Measurements from ENCODE around the gene TDRD12. TPM values are rescaled to one million over a fixed set of nuclear protein-coding genes. Genes with fewer than 3 reads are reported as not detected.

TDRD12 gene
- total RNA-seq, 1 experiment from 2014 or later, result 0.17 TPM

DNA sequence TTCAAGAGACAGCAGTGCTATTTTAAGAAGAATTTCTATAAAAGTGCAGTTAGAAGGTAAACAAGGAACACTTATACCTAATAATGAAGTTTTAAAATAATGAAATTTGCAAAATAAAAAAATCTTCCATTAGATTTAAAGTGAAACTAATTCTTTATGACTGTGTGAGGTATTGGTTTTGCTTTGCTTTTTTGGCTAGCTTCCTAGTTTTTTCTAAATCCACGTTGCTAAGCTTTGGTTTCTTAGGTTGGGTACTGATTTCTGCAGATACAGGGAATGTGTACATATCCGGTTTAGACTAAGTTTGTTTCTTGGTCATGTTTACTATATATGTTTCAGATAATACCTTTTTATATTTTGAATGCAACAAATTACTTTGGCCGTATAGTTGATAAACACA lies 90.2 kb downstream of the TDRD12 start:
- DNase-seq (ENCODE audit: low spot score), result no peak

DNA sequence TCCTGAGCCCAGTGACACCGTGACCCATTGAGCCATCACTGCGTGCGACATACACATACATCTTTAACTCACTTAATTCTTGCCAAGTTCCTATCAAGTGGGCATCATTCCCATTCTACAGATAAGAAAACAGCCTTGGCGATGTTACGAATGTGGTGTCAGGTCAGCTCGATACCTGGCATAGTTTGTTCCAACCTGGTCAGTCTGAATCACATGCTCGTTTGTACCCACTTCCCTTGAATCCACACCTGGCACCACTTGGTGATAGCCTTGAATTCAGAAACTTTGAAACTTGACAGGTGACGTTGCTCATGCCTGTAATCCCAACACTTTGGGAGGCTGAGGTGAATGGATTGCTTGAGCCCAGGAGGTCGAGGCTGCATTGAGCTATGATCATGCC lies 90.9 kb downstream of the TDRD12 start:
- DNase-seq (ENCODE audit: low spot score), result no peak

DNA sequence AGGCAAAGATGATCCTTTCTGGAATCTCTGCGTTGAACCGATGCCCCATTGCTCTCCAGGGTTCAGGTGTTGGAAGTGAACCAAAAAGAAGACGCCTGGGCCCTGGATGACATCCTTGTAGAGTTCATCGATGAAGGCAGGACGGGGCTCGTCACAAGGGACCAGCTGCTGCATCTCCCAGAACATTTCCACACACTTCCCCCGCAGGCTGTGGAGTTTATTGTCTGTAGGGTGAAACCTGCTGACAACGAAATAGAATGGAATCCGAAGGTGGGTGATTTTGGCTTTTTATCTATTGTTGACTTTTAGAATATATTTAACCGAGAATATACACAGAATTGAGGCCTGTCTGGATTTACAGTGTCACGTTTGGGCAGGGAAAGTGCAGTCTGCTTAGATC lies 91.6 kb downstream of the TDRD12 start:
- no peak for DNase-seq (ENCODE audit: low spot score)

DNA sequence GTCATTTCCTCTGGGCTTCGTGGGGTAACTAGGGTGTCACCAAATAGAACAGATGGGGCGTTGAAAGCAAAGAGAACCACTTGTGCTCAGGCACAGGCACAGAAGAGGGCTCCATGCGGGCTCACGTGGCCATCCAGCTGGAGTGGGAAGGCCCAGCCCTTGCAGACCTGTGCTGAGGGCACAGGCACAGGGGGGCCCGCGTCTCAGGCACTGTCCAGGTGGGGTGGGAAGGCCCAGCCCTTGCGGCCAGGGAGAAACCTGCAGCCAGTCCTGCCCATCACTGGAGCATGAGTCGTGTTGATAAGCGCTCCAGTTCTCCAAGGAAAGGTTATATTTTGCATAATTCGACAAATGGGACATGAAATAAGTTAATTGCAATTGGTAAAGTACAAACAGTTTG lies 92.5 kb downstream of the TDRD12 start:
- no peak for DNase-seq (ENCODE audit: low spot score)

DNA sequence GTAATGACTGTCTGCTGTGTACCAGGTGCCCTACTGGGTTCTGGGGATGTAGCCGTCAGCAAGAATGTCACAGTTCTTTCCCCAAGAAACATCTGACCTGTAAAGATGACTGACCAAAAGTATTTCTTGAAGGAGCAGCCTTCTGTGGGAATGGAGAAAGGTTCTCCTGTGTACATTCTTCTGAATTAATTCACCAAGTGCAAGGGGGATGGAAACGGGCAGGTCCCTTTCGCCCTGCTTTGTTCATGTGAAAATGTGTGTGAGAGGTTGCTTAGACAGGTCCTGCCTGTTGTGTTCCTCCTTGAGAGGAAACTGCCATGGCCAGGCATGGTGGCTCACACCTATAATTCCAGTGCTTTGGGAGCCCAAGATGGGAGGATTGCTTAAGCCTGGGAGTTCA lies 93.0 kb downstream of the TDRD12 start:
- DNase-seq (ENCODE audit: low spot score), result no peak

DNA sequence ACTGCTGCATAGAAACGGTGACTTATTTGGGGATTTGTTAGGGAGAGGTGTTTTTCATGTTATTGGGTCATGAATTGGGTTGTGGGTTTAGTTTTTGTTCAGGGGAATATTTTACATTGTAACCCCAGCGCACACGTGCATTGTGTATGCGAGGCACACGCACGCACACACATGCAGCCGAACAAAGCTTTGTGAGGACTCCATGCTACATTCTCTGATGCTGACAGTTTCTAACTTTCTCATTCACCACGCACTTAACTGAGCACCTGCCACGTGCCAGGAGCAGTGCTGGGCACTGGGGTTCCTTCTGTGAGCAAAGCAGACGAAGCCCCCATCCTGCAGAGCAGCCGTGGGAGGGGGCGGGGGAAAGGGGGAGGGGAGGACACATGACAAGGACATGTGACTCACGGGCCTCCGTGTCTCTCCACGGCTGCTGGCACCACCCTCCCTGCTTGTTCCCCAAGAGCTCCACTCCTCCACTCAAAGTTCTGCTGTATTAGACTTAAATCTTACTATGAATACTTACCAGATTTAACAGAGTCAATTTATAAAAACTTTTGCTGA lies 94.4 kb downstream of the TDRD12 start:
- DNase-seq (ENCODE audit: low spot score), result no peak

DNA sequence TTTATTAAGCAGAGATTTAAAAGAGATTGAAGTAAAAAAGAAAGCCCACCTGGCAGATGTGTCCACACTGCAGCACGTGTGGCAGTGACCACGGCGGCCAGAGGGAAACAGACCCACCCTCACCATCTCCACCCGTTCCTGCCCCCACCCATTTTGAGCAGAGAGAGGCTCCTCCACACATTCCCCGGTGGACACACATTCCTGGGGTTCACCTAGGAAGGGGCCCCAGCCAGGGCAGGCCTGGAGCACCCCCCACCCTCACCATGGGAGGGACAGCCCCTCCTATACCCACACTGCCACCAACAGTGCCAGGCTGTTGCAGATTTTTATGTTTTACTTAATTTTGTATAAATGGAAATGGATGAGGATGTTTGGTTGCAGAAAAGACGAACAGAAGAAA lies 95.1 kb downstream of the TDRD12 start:
- DNase-seq (ENCODE audit: low spot score), result no peak

DNA sequence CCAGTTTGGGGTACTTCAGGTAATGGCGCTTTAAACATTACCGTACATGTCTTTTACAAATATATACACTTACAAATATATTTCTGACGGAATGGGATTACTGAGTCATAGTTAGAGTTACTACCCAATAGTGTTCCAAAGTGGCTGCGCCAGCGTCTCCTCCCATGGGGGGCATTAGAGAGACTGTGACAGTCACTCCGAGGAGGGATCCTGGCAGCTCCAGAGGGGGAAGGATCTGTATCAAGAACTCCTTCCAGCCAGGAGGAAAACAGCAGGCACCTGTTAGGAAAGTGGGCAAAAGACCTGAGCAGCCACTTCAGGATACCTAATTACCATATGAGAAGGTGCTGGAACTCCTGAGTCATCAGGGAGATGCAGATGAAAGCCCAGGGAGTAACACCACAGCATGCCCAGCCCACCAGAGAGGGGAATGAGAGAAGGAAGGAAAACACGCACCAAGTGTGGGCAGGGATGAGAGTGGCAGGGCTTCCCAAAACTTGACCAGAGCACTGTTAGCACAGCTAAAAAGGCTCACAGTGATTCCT lies 97.1 kb downstream of the TDRD12 start:
- no peak for DNase-seq (ENCODE audit: low spot score)

DNA sequence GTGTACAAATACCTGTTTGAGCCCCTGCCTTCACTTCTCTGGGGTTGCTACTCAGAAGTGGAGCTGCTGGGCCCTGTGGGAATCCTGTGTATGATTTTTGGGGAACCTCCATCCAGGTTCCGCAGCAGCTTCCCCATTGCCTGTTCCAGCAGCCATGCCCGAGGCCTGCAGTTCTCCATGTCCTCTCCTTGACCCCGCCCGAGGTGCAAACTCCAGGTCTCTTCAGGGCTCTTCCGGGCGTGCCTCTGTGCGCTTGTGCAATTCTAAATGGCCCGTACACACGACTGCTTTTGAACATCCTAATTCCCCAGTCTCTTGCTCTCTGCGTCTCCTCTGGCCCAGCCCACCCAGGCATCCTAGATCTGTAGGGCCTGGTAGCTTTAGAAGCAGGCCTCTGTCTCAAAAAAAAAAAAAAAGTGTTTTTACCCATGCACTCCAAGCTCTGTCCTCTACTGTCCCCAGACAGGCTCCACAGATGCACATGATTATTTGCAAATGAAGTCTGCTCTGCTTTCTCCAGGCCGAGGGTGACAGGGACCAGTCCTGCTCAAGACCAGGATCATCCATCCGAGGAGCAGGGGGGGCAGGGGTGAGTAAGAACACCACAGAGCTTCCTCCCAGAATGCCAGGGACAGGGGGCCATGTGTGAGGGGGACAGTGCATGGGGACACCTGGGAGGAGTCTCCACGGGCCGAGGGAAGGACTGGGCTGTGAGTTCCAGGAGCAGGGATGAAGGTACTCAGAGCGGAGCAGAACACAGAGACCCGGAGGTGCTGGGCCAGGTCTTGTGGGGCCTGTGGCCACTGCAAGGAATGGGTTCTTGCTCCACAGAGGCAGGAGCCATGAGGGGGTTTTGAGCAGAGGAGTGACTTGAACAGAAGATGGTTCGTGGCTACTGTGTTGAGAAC lies 98.3 kb downstream of the TDRD12 start:
- DNase-seq (ENCODE audit: low spot score), result no peak

DNA sequence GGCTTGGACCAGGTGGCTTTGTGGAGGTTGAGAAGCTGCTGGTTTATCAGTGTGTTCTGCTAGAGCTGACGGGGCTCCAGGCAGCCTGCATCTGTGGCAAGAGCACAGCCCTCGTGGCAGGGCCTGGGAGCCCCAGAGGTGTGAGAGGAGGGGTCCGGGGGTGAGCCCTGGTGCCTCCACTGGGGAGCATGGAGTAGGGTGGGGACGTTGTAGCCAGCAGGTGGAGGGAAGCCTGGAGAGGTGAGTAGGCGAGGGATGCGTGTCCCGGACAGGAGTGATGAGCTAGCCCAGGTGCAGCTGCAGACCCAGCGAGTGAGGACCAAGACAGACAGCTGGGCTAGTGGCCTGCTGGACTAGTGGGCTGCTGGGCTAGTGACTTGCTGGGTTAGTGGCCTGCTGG lies 99.0 kb downstream of the TDRD12 start:
- no peak for DNase-seq (ENCODE audit: low spot score)

DNA sequence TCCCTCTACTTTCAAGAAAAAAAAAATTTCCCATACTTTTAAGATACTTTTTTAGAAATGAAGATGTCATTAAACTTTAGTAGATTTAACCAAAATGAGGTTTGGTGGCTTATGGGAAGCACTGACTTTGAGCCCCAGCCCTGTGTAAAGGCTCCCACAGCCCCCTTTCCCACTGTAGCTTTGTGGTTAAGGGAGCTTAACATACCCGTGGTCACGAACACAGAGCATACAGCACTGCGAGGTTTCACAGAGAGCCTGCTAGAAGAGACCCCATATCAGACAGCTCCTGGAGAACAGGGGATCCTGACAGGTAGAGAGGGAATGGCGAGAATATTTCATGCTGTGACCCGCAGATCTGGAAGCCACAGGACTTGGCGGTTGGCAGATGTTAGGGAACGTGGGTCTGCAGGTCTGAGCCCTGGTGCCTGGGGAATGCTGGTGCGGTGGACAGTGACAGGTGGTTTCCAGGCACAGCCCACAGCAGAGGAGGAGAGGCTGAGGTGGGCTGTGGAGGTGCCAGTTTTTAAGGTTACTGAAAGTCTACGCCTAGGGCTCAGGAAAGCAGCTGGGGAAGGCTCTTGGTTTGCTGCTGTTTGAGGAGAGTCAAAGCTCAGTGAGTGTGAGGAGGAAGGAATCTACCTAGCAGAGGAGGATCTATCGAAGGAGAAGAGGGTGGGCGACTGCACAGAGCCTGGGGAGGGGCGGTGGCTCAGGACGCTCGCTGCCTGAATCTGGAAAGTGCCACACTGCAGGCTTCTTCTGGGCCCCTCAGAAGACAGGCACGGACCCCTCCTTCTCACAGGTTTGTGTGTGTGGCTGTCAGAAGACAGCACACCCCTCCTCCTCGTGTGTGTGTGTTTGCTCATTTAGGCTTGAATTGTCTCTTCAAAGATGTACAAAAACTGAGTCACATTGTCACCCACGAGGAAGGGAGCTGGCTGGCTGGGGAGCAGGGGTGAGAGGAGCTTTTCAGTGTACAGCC lies 100.1 kb downstream of the TDRD12 start:
- DNase-seq (ENCODE audit: low spot score), result no peak

DNA sequence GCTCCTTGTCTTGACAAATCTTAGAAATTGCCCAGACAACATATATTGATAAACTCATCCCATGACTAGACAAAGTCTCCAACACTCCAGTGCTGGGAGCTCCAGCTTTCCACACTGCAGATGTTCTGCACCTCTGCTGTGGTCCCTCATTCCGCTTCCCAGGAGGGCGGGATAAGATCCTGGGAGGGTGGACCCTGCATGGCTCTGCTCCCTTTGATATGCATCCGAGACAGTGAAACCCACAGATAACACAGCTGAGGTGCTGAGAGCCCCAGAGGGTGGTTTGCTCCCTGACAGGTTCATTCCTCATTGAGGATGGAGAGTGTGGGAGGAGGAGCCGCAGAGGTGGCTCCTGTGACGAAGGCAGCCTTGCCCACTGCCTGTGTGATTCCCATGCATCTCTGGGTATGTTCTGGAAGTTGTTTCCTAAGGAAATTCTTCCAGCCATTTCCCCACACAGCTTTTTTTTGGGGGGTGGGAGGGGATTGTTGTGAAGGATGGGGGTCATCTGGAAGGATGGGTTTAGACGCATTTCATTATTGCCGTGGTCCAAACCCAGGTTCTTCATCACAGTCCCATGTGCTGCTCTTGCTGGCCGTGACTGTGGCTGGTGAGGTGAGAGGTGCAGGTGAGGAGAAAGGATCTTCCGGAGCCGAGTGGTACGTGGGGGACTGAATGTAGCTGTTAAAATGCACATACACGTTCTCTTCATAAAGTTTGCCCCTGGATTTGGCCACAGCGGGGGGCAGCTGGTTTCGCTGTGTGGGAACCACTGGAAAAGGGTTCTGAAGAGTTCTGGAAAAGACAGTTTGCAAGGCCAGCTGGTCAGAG lies 103.6 kb downstream of the TDRD12 start:
- no peak for DNase-seq (ENCODE audit: low spot score)

DNA sequence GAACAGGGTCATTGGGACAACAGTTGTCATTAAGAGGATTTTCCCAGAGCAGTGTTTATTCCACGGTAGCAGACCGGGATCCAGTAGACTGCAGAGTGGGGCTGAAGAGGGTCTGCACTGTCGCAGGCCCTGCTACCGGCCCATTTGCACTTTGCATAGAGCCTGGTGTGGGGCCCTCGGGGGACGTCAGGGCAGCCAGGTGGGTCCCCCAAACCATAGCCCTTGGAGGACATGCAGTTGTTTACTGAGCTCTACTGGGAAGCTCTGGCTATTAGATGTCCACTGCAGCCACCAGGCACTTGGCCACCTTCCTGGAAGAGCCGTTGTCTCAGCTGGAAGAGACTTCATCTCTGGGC lies 104.2 kb downstream of the TDRD12 start:
- DNase-seq (ENCODE audit: low spot score), result no peak

DNA sequence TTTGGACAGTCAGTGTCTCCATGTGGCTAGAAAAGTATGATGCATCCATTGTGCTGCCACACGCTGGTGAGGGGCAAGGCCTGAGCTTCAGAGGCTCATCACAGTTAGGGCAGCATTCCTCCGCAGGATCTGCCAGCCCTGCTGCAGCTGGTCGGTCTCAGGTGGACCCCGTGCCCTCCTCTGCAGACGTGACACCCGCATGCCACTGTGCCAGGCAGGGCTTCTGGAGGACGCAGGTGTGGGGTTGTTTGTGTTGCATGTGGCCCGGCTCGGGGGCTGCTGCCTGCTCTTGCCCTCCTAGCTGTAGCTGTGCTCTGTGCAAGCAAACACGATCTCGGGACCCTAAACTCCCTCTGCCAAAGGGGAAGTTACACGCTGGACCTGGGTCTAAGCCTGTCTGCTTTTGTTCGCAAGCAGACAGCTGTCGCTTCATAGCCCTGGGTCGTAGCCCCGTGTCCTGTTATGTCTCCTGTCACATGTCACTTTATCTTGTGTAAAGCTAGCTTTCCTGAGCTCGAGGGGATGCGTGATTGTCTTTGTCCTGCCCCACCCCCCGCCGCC lies 104.7 kb downstream of the TDRD12 start:
- DNase-seq (ENCODE audit: low spot score), result no peak

DNA sequence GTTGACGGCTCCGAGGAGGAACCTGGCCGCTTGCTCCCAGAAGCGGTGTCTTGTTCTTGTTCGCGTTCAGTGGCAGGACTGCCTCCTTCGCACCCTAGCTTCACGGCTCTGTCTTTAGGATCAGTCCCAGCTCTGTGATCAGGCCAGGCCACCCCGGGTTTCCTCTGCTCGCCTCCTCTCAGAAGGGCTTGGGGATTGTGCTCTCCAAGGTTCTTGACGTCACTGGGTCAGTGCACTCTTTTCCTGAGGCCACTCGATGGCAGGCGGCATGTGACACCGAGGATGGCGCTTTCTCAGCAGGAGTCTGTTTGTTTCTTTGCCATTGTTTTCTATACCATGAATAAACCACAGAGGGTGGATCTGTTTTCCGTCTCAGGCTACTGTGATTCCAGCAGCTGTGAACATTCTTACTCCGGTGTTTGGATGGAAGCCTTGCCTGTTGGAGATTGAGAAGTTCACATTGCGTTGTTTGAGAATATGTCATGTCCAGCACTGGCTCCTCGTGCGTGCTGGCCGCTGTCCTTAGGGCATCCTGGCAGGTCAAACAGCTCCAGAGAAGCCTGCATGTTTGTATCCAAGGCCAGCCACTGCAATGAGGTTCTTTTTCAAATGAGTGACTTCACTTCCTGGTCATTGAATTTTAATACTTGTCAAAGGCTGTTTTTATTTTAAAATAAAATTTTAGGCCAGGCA lies 105.5 kb downstream of the TDRD12 start:
- no peak for DNase-seq (ENCODE audit: low spot score)

DNA sequence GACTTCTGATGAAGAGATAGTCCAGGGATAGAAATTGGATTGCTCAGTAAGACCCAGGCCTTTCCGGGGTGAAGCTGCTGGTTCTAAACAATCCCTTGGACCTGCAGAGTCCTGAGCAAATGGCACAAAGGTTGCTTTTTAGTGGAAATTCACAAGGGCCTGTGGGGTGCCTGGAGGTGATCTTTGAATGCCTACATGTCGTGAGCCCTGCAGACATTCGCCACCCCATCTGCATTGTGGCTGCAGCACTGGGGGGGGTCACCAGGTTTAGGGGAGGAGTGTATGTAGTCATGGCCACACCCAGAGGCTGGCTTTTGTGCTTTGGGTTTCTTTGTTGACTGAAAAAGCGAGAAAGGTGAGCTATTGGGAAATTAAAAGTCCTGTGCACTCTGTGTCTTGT lies 108.6 kb downstream of the TDRD12 start:
- no peak for DNase-seq (ENCODE audit: low spot score)

DNA sequence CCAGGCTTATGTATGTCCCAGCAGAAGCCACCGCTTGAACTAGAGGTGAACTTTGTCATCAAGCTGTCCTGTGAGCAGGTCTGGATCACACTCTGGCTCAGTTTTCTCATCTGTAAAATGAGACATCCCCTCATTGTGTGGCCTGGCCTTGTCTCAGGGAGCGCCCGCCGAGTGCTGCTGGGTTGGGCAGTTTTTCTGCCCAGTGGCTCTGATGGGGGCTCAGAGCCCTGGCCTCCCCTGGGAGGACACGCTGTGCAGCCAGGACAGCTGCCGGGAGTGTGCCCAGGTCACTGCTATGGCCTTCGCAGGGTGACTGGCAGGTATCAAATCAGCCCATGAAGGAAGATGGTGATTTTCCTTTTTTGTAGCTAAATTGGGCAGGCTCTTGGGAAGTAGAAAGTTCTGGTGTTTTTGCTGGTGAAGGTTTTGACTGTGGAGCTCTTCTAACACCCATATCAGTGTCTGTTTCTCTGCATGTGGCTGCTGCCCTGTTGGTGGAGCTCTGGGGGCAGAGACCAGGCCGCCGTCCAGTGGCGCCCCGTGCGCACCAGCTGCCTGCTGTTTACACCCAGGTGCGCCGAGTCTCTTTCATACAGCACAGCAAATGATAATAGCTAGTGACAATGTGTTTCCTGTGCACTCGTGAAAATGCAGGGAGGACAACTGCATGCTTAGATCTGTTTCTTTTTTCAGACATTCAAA lies 109.2 kb downstream of the TDRD12 start:
- DNase-seq (ENCODE audit: low spot score), result no peak

DNA sequence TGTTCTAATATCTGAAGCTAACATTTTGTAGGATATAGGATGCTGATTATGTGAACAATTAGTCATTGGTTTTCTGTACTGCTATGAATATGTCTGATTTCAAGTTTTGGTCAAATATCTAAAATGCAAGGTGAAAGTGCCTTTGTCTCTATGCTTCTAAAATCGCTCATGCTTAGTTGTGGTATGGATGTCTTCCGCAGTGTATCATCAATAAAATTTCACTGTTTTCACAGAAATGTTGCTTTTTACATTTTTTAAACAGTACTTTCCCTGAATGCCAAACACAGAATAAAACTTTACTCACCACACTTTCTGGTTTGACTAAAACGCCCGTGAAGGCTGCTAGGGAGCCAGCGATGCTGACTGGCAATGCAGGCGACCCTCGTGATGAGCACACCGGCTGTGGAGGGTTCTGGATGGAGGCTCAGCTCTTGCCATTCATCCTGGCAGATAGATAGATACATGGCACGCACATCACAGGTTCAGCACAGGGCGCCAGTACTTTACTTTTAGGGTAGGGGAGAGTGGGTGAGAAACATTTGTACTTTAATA lies 109.9 kb downstream of the TDRD12 start:
- DNase-seq (ENCODE audit: low spot score), result no peak
